GM12872 (cell line): ENCODE data around the gene IFI27L1.

Experiments used
- TF ChIP-seq, protein P1 (sequence below): IDR thresholded peaks from 3 replicates; pipeline ENCODE4 v1.5.1; 2011; ENCODE audit warnings: low read depth, mild to moderate bottlenecking, low read length, moderate library complexity; ENCODE audit not compliant: insufficient read depth

IFI27L1 gene

DNA sequence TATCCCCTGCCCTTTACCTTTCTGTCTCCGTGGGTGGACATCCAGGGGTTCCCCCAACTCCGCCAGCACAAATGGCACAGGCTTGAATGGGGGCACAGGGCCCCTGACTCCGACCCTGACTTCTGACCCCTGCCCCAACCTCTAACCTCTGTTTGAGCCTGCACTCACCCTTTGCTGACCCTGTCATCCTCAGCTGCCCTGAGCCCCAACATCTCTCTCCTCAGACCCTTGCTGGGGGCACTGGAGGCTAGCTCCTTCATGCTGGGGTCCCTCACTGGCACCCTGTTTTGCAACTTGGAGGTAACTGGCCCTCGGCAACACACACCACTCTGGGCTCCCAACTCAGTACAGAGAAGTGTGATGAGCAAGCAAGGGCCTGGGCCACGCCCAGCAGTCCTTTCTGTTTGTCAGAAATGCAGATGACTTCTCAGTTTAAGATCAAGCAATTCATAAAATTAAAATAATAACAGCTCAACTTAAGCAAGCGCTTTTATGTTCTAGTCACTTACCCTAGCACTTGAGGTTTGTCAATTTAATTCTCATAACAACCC is 31.5 kb downstream of the IFI27L1 start:
- TF ChIP-seq, protein P1, sequence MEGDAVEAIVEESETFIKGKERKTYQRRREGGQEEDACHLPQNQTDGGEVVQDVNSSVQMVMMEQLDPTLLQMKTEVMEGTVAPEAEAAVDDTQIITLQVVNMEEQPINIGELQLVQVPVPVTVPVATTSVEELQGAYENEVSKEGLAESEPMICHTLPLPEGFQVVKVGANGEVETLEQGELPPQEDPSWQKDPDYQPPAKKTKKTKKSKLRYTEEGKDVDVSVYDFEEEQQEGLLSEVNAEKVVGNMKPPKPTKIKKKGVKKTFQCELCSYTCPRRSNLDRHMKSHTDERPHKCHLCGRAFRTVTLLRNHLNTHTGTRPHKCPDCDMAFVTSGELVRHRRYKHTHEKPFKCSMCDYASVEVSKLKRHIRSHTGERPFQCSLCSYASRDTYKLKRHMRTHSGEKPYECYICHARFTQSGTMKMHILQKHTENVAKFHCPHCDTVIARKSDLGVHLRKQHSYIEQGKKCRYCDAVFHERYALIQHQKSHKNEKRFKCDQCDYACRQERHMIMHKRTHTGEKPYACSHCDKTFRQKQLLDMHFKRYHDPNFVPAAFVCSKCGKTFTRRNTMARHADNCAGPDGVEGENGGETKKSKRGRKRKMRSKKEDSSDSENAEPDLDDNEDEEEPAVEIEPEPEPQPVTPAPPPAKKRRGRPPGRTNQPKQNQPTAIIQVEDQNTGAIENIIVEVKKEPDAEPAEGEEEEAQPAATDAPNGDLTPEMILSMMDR, result no peak

DNA sequence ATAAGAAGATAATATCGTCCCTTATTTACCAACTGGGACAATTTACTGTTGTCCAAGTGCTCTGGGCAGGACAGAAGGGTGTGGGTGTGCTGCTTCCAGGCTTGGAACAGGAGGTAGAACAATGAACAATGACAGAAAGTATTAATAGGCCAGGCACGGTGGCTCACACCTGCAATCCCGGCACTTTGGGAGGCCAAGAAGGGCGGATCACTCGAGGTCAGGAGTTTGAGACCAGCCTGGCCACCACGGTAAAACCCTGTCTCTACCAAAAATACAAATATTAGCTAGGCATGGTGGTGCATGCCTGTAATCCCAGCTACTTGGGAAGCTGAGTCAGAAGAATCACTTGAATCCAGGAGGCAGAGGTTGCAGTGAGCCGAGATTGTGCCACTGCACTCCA is 32.0 kb downstream of the IFI27L1 start:
- TF ChIP-seq, protein P1, result no peak

GRCh38 chr14:94113490-94113889 is 32.4 kb downstream of the IFI27L1 start:
- TF ChIP-seq, protein P1, result no peak

DNA sequence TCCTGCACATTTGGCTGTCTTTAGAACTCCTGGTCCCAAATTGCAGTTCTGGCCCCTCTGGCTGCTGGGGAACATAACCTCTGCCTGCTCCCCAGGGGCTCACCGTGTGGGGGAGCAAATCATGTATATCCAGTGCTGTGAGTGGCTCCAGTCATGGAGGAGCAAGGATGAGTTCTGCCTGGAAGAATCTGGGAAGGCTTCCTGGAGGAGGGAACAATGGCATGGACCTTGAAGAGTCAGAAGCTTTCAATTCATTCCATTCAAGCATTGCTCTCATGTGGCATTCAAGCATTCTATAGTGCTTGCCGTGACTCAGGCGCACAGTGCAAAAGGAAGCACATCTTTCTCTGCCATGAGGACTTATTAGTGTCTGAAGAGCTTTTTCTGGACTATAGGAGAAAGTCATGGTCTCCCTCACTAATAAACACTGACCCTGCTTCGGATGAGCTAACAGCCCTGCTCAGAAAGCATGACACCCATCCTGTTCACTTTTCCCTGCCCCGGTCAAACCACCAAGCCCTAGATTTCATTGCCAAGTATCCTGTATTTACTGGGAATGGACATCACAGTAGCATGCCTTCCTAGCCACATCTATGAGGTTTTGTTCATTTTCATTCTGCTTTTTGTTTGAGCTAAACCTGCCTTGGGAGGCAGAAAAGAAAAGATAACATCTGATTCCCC is 32.9 kb downstream of the IFI27L1 start:
- TF ChIP-seq, protein P1, result no peak

DNA sequence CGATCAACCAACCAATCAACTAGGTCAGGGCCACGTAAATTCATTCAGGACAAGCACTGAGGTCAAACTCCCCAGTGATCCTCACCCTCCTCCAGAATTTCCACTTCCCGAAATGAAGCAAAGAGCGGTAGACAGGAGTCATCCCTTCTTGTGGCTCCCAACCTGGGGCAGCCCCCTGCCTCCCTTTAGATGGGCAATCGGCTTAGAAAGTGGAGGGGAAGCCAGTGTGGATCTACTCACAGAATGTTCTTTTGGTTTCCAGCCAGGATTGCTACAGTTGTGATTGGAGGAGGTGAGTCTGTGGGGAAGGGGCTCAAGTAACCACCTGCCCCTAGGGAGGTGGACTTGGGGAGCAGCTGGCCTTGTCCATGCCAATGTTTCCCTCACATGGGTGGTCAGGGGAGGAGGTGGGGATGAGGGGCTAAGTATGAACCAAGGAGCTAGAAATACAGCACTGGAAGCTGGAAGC is 33.5 kb downstream of the IFI27L1 start:
- TF ChIP-seq, protein P1, result no peak

GRCh38 chr14:94115058-94115591 is 34.0 kb downstream of the IFI27L1 start:
- TF ChIP-seq, protein P1, result no peak

DNA sequence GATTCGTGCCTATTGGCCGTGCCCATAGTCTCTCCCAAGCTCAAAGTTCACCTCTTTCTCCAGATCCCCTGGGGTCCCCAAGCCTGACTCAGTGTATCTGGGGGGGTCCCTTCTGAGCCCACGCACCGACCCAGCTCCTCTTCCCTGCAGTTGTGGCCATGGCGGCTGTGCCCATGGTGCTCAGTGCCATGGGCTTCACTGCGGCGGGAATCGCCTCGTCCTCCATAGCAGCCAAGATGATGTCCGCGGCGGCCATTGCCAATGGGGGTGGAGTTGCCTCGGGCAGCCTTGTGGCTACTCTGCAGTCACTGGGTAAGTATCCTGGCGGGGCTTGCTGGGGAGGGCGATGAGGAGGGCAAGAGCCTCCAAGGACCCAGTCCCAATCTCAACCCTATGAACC is 34.5 kb downstream of the IFI27L1 start:
- TF ChIP-seq, protein P1, result no peak
